Loucy (cell line): Measurements from ENCODE around the gene CDH4.

Experiments
- H2AFZ ChIP-seq: fragments of 200-600 bp; sonication (generic); 2 replicates; pipeline ENCODE4 v1.6.0; 2016; ENCODE audit warnings: antibody characterized with exemption, mild to moderate bottlenecking, low read length, moderate library complexity
- H3F3A ChIP-seq: fragments of 200-600 bp; 2 replicates; pipeline ENCODE4 v1.6.0; 2016; ENCODE audit warnings: antibody characterized with exemption, low read depth, mild to moderate bottlenecking
- H3K27me3 ChIP-seq: fragments of 200-600 bp; sonication (generic); 2 replicates; pipeline ENCODE4 v1.6.1; 2014; ENCODE audit warnings: low read length, mild to moderate bottlenecking; ENCODE audit not compliant: insufficient read depth, poor library complexity, severe bottlenecking
- H3K36me3 ChIP-seq: fragments of 200-600 bp; sonication (generic); 2 replicates; pipeline ENCODE4 v1.6.1; 2016; ENCODE audit warnings: low read length; ENCODE audit not compliant: insufficient read depth
- H3K4me1 ChIP-seq: fragments of 200-600 bp; sonication (generic); 2 replicates; pipeline ENCODE4 v1.5.1; 2014; ENCODE audit warnings: low read length, mild to moderate bottlenecking; ENCODE audit not compliant: insufficient read depth, poor library complexity, severe bottlenecking
- H3K4me2 ChIP-seq: fragments of 200-600 bp; sonication (generic); 2 replicates; pipeline ENCODE4 v1.6.0; 2014; ENCODE audit warnings: antibody characterized with exemption, low read length, low read depth, mild to moderate bottlenecking; ENCODE audit not compliant: poor library complexity, severe bottlenecking
- H3K4me3 ChIP-seq: fragments of 200-600 bp; sonication (generic); 2 replicates; pipeline ENCODE4 v1.5.1; 2014; ENCODE audit warnings: low read length, mild to moderate bottlenecking, mixed read lengths; ENCODE audit not compliant: poor library complexity, severe bottlenecking
- H3K79me2 ChIP-seq: fragments of 200-600 bp; sonication (generic); 2 replicates; pipeline ENCODE4 v1.6.1; 2014; ENCODE audit warnings: low read length; ENCODE audit not compliant: insufficient read depth
- H3K9ac ChIP-seq: fragments of 200-600 bp; sonication (generic); 2 replicates; pipeline ENCODE4 v1.6.0; 2014; ENCODE audit warnings: mild to moderate bottlenecking, low read depth, low read length, moderate library complexity; ENCODE audit not compliant: poor library complexity, severe bottlenecking
- H3K9me2 ChIP-seq: fragments of 200-600 bp; sonication (generic); replicated peaks from 2 replicates; pipeline ENCODE4 v1.6.1; 2016; ENCODE audit warnings: low read depth, low read length, mixed read lengths
- H3K9me3 ChIP-seq: fragments of 200-600 bp; sonication (generic); 2 replicates; pipeline ENCODE4 v1.6.1; 2014; ENCODE audit warnings: mild to moderate bottlenecking, antibody characterized with exemption, low read length, low read depth; ENCODE audit not compliant: insufficient read depth
- H4K20me1 ChIP-seq: fragments of 200-600 bp; sonication (generic); 2 replicates; pipeline ENCODE4 v1.6.0; 2014; ENCODE audit warnings: antibody characterized with exemption, low read length, mild to moderate bottlenecking; ENCODE audit not compliant: insufficient read depth, poor library complexity, severe bottlenecking
- CTCF ChIP-seq: fragments of 200-600 bp; sonication (generic); conservative IDR thresholded peaks from 2 replicates; pipeline ENCODE4 v1.5.1; 2014; ENCODE audit warnings: mild to moderate bottlenecking, antibody characterized with exemption, low read length
- EZH2phosphoT487 ChIP-seq: fragments of 200-600 bp; IDR thresholded peaks from 2 replicates; pipeline ENCODE4 v1.6.1; 2018; ENCODE audit warnings: antibody characterized with exemption, mild to moderate bottlenecking, moderate library complexity, borderline replicate concordance

Gene CDH4

DNA sequence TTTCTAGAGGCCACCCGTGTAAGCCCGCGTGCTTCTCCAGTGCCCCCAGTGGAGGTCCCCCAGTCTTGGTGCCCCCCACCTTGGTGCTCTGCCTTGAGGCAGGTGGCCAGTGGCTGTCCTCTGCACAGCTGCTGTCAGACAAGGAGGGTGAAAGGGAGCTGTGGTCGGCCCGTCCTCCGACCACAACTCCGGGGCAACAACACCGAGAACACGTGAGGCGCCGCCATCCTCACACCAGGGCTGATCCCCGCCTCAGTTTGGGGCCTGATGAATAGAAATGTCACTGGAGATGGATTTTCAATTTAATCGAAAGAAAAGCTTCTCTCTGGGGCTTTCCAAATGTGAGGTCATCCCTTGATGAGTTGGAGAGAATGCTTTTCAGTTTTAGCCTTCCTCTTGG lies 304.6 kb downstream of the CDH4 start:
- H3K4me2 ChIP-seq, result no peak overlapping the region
- no peak overlapping the region for H3K4me3 ChIP-seq
- no peaks in the 10 kb centered on the region for H3K9me2 ChIP-seq
- H3K36me3 ChIP-seq, result peaks cover 9% of the 10 kb centered on the region; the same call in 1 of the 2 replicates
- H3K9me3 ChIP-seq, result no peaks in the 10 kb centered on the region
- no peak overlapping the region for H2AFZ ChIP-seq
- H3K79me2 ChIP-seq, result no peaks in the 10 kb centered on the region
- H3K9ac ChIP-seq, result no peak overlapping the region
- no peaks in the 10 kb centered on the region for H3F3A ChIP-seq
- H3K27me3 ChIP-seq, result no peaks in the 10 kb centered on the region
- TF ChIP-seq CTCF (no peak), EZH2phosphoT487 (no peak)
- no peaks in the 10 kb centered on the region for H4K20me1 ChIP-seq
- H3K4me1 ChIP-seq, result no peaks in the 10 kb centered on the region

DNA sequence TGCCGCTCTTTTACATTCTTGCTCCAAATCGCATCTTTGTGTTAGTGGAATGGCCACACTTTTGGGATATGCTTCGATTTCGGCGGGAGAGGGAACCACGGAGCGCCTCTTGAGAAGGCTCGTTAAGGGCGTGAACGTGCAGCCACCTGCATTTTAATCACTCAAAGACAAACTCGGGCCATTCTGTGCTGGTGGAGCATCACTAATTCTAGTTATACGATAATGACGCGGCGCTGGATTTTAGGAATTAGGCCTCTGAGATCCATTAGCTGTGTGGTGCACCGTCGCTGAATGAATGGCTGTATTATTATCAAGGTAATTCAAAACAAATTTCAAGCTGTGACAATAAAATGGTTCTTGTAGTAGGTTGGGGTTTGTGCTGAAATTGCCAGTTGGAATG lies 305.6 kb downstream of the CDH4 start:
- H3K4me1 ChIP-seq, result no peaks in the 10 kb centered on the region
- TF ChIP-seq EZH2phosphoT487, result no peak
- no peaks in the 10 kb centered on the region for H4K20me1 ChIP-seq
- no peak overlapping the region for H3K4me3 ChIP-seq
- H2AFZ ChIP-seq, result no peak overlapping the region
- H3K9me3 ChIP-seq, result no peaks in the 10 kb centered on the region
- no peaks in the 10 kb centered on the region for H3F3A ChIP-seq
- H3K4me2 ChIP-seq, result no peak overlapping the region
- peaks cover 9% of the 10 kb centered on the region; the same call in 1 of the 2 replicates for H3K36me3 ChIP-seq
- no peaks in the 10 kb centered on the region for H3K9me2 ChIP-seq
- H3K27me3 ChIP-seq, result no peaks in the 10 kb centered on the region
- no peak overlapping the region for H3K9ac ChIP-seq
- H3K79me2 ChIP-seq, result no peaks in the 10 kb centered on the region

DNA sequence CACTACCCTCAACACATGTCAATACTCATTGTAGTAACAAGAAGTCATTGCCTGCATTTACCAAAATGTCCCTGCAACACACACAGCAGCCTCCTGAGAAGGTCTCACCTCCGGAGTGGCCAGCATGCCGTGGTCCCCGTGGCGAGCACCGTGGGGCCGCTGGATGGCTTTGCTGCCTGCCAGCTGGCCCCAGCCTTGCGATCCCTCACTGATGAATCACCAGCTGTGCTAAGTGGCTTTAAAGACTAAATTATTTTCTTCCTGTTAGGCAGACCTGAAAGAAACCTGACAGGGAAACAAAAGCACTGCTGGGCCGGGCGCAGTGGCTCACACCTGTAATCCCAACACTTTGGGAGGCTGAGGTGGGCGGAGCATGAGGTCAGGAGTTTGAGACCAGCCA lies 306.7 kb downstream of the CDH4 start:
- H3K36me3 ChIP-seq, result peaks cover 5% of the 10 kb centered on the region; the same call in 1 of the 2 replicates
- TF ChIP-seq CTCF (no peak), EZH2phosphoT487 (no peak)
- no peaks in the 10 kb centered on the region for H3K27me3 ChIP-seq
- H3K79me2 ChIP-seq, result no peaks in the 10 kb centered on the region
- H3K4me2 ChIP-seq, result no peak overlapping the region
- no peaks in the 10 kb centered on the region for H3K9me2 ChIP-seq
- H3K9me3 ChIP-seq, result no peaks in the 10 kb centered on the region
- no peak overlapping the region for H3K9ac ChIP-seq
- no peaks in the 10 kb centered on the region for H3K4me1 ChIP-seq
- no peak overlapping the region for H3K4me3 ChIP-seq
- H4K20me1 ChIP-seq, result no peaks in the 10 kb centered on the region
- H2AFZ ChIP-seq, result no peak overlapping the region
- H3F3A ChIP-seq, result no peaks in the 10 kb centered on the region

- no peak for TF ChIP-seq EZH2phosphoT487
- TF ChIP-seq CTCF, result no peak
- H3K9me2 ChIP-seq, result no peaks in the 10 kb centered on the region
- H3K9ac ChIP-seq, result no peak overlapping the region
- no peaks in the 10 kb centered on the region for H3F3A ChIP-seq
- no peaks in the 10 kb centered on the region for H4K20me1 ChIP-seq
- H3K4me2 ChIP-seq, result no peak overlapping the region
- H3K9me3 ChIP-seq, result no peaks in the 10 kb centered on the region
- no peak overlapping the region for H3K4me3 ChIP-seq
- peaks cover 5% of the 10 kb centered on the region; the same call in 1 of the 2 replicates for H3K36me3 ChIP-seq
- H3K79me2 ChIP-seq, result peaks cover 7% of the 10 kb centered on the region; the same call in 1 of the 2 replicates
- no peaks in the 10 kb centered on the region for H3K4me1 ChIP-seq
- H2AFZ ChIP-seq, result no peak overlapping the region
- no peaks in the 10 kb centered on the region for H3K27me3 ChIP-seq
Measured at GRCh38 chr20:61559706-61560315, 307.8 kb downstream of the CDH4 start.
